Measurements from ENCODE around the gene GNG13. TPM values are rescaled to one million over a fixed set of nuclear protein-coding genes. Genes with fewer than 3 reads are reported as not detected.

Gene GNG13
- total RNA-seq (2022; extraction: Qiagen RNA extraction; ENCODE audit: low read depth): not detected in 5 replicates

GRCh38 chr16:799948-800833 is at the start of gene GNG13:
TSS of gene GNG13 (minus strand) at chr16:800734. CDS start at chr16:799077, 1,657 bp downstream.

GRCh38 chr16:788399-789126 is 12.0 kb downstream of the GNG13 start, which contains the start of gene CHTF18:
TSS of gene CHTF18 (plus strand) at chr16:788620. CDS start at chr16:788685, 65 bp downstream.

GRCh38 chr16:787978-788398 is 12.5 kb downstream of the GNG13 start, which contains the start of gene RPUSD1:
TSS of gene RPUSD1 (minus strand) at chr16:788381. CDS start at chr16:787737, 644 bp downstream.

GRCh38 chr16:760545-761343 is 39.8 kb downstream of the GNG13 start, which contains the start of gene MSLN:
TSS of gene MSLN (plus strand) at chr16:760734. CDS start at chr16:762681, 1,947 bp downstream.

Other genes starting within 250 kb of the GNG13 start
- 0.08 to 0.20 TPM (median 0.09 TPM) in 3 of 5 replicates, not detected in the others for gene PRR35, start 240.3 kb downstream of the GNG13 start, total RNA-seq (2022; extraction: Qiagen RNA extraction; ENCODE audit: low read depth)
- gene NHLRC4, start 233.7 kb downstream of the GNG13 start, total RNA-seq (2022; extraction: Qiagen RNA extraction; ENCODE audit: low read depth): 0.12 to 0.23 TPM (median 0.21 TPM) in 5 replicates
- 28.6 to 41.6 TPM (median 36.3 TPM) in 5 replicates for gene PIGQ, start 230.8 kb downstream of the GNG13 start, total RNA-seq (2022; extraction: Qiagen RNA extraction; ENCODE audit: low read depth)
- gene RAB40C, start 210.7 kb downstream of the GNG13 start, total RNA-seq (2022; extraction: Qiagen RNA extraction; ENCODE audit: low read depth): 13.7 to 19.3 TPM (median 16.9 TPM) in 5 replicates
- 0.13 to 0.23 TPM (median 0.16 TPM) in 4 of 5 replicates, not detected in the other for gene WFIKKN1, start 169.7 kb downstream of the GNG13 start, total RNA-seq (2022; extraction: Qiagen RNA extraction; ENCODE audit: low read depth)
- 70.5 to 143 TPM (median 129 TPM) in 5 replicates for gene METTL26, start 164.4 kb downstream of the GNG13 start, total RNA-seq (2022; extraction: Qiagen RNA extraction; ENCODE audit: low read depth)
- 18.7 to 43.8 TPM (median 40.3 TPM) in 5 replicates for gene MCRIP2, start 158.9 kb downstream of the GNG13 start, total RNA-seq (2022; extraction: Qiagen RNA extraction; ENCODE audit: low read depth)
- gene WDR90, start 151.4 kb downstream of the GNG13 start, total RNA-seq (2022; extraction: Qiagen RNA extraction; ENCODE audit: low read depth): 16.8 to 31.5 TPM (median 24.8 TPM) in 5 replicates
- gene RHOT2, start 132.6 kb downstream of the GNG13 start, total RNA-seq (2022; extraction: Qiagen RNA extraction; ENCODE audit: low read depth): 66.4 to 97.4 TPM (median 83.6 TPM) in 5 replicates
- 1.0 to 1.6 TPM (median 1.5 TPM) in 5 replicates for gene RHBDL1, start 125.1 kb downstream of the GNG13 start, total RNA-seq (2022; extraction: Qiagen RNA extraction; ENCODE audit: low read depth)
- gene STUB1, start 120.3 kb downstream of the GNG13 start, total RNA-seq (2022; extraction: Qiagen RNA extraction; ENCODE audit: low read depth): 78.9 to 127 TPM (median 111 TPM) in 5 replicates
- gene JMJD8, start 116.4 kb downstream of the GNG13 start, total RNA-seq (2022; extraction: Qiagen RNA extraction; ENCODE audit: low read depth): 68.3 to 83.7 TPM (median 79.8 TPM) in 5 replicates
- 4.9 to 7.4 TPM (median 6.3 TPM) in 5 replicates for gene WDR24, start 110.3 kb downstream of the GNG13 start, total RNA-seq (2022; extraction: Qiagen RNA extraction; ENCODE audit: low read depth)
- 1.8 to 3.2 TPM (median 2.6 TPM) in 5 replicates for gene FBXL16, start 94.9 kb downstream of the GNG13 start, total RNA-seq (2022; extraction: Qiagen RNA extraction; ENCODE audit: low read depth)
- gene METRN, start 85.6 kb downstream of the GNG13 start, total RNA-seq (2022; extraction: Qiagen RNA extraction; ENCODE audit: low read depth): 64.1 to 206 TPM (median 188 TPM) in 5 replicates
- 25.8 to 60.1 TPM (median 55.1 TPM) in 5 replicates for gene ANTKMT, start 79.6 kb downstream of the GNG13 start, total RNA-seq (2022; extraction: Qiagen RNA extraction; ENCODE audit: low read depth)
- gene CCDC78, start 74.3 kb downstream of the GNG13 start, total RNA-seq (2022; extraction: Qiagen RNA extraction; ENCODE audit: low read depth): 3.7 to 7.1 TPM (median 5.7 TPM) in 5 replicates
- gene HAGHL, start 73.6 kb downstream of the GNG13 start, total RNA-seq (2022; extraction: Qiagen RNA extraction; ENCODE audit: low read depth): 13.4 to 18.6 TPM (median 16.8 TPM) in 5 replicates
- gene CIAO3, start 59.7 kb downstream of the GNG13 start, total RNA-seq (2022; extraction: Qiagen RNA extraction; ENCODE audit: low read depth): 16.7 to 26.8 TPM (median 22.7 TPM) in 5 replicates
- 1.4 to 3.1 TPM (median 2.8 TPM) in 5 replicates for gene MSLN, start 40.0 kb downstream of the GNG13 start, total RNA-seq (2022; extraction: Qiagen RNA extraction; ENCODE audit: low read depth)
- gene RPUSD1, start 12.4 kb downstream of the GNG13 start, total RNA-seq (2022; extraction: Qiagen RNA extraction; ENCODE audit: low read depth): 31.5 to 55.5 TPM (median 49.7 TPM) in 5 replicates
- 15.2 to 30.0 TPM (median 23.2 TPM) in 5 replicates for gene CHTF18, start 12.1 kb downstream of the GNG13 start, total RNA-seq (2022; extraction: Qiagen RNA extraction; ENCODE audit: low read depth)
- gene LMF1, start 170.2 kb upstream of the GNG13 start, total RNA-seq (2022; extraction: Qiagen RNA extraction; ENCODE audit: low read depth): 8.6 to 11.9 TPM (median 9.0 TPM) in 5 replicates
- gene SOX8, start 181.0 kb upstream of the GNG13 start, total RNA-seq (2022; extraction: Qiagen RNA extraction; ENCODE audit: low read depth): 1.0 to 1.5 TPM (median 1.4 TPM) in 5 replicates